Ishikawa (cell line): ENCODE data around the gene GALNT4.

Source experiments
- MAX ChIP-seq: IDR thresholded peaks from 2 replicates; pipeline ENCODE4 v1.6.1; 2012
- RAD21 ChIP-seq: IDR thresholded peaks from 2 replicates; pipeline ENCODE4 v1.6.1; 2012; ENCODE audit warnings: low read depth
- TAF1 ChIP-seq: IDR thresholded peaks from 2 replicates; pipeline ENCODE4 v1.6.1; 2012; ENCODE audit warnings: low read depth, mild to moderate bottlenecking
- TCF12 ChIP-seq: IDR thresholded peaks from 2 replicates; pipeline ENCODE4 v1.6.1; 2012; ENCODE audit warnings: low read depth
- USF1 ChIP-seq: IDR thresholded peaks from 2 replicates; pipeline ENCODE4 v1.6.1; 2012
- TF ChIP-seq, protein P1 (sequence below): IDR thresholded peaks from 2 replicates; pipeline ENCODE4 v1.6.1; 2012; ENCODE audit warnings: low read depth, mild to moderate bottlenecking

GRCh38 chr12:89565002-89565401 lies 40.4 kb upstream of the GALNT4 start:
- TF ChIP-seq TCF12 (no peak), TAF1 (no peak), USF1 (no peak), MAX (no peak), RAD21 (no peak)
- TF ChIP-seq, protein P1, sequence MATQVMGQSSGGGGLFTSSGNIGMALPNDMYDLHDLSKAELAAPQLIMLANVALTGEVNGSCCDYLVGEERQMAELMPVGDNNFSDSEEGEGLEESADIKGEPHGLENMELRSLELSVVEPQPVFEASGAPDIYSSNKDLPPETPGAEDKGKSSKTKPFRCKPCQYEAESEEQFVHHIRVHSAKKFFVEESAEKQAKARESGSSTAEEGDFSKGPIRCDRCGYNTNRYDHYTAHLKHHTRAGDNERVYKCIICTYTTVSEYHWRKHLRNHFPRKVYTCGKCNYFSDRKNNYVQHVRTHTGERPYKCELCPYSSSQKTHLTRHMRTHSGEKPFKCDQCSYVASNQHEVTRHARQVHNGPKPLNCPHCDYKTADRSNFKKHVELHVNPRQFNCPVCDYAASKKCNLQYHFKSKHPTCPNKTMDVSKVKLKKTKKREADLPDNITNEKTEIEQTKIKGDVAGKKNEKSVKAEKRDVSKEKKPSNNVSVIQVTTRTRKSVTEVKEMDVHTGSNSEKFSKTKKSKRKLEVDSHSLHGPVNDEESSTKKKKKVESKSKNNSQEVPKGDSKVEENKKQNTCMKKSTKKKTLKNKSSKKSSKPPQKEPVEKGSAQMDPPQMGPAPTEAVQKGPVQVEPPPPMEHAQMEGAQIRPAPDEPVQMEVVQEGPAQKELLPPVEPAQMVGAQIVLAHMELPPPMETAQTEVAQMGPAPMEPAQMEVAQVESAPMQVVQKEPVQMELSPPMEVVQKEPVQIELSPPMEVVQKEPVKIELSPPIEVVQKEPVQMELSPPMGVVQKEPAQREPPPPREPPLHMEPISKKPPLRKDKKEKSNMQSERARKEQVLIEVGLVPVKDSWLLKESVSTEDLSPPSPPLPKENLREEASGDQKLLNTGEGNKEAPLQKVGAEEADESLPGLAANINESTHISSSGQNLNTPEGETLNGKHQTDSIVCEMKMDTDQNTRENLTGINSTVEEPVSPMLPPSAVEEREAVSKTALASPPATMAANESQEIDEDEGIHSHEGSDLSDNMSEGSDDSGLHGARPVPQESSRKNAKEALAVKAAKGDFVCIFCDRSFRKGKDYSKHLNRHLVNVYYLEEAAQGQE: no peak
